ENCODE measurements around the gene HRG. TPM values are rescaled to one million over a fixed set of nuclear protein-coding genes. Genes with fewer than 3 reads are reported as not detected.

HRG gene
- total and polyA plus RNA-seq, 2 experiments from 2014 or later = not detected

GRCh38 chr3:186663361-186664118 is 2.3 kb upstream of the HRG start:
- Mint-ChIP-seq H3K36me3 (ENCODE audit: low read depth) (peaks cover 18% of the 10 kb centered on the region), H3K4me1 (peaks cover 43% of the 10 kb centered on the region), H3K9me3 (peaks cover 16% of the 10 kb centered on the region), H3K4me3 (peak overlapping the region; percentile 2; the same call in 1 of the 3 replicates), H3K27ac (peak overlapping the region; percentile 77), H3K27me3 (ENCODE audit: insufficient read depth, low read depth, poor library complexity) (peaks cover 7% of the 10 kb centered on the region)
- no peak overlapping the region for H3K4me3 ChIP-seq
- no peaks in the 10 kb centered on the region for H3K36me3 ChIP-seq (ENCODE audit: insufficient read depth)
- H3K4me1 ChIP-seq (ENCODE audit: insufficient read depth) = peaks cover 42% of the 10 kb centered on the region
- no peaks in the 10 kb centered on the region for H3F3A ChIP-seq (replicated peaks; ENCODE audit: low read depth)
- H2AFZ ChIP-seq = no peak overlapping the region
- H3K27me3 ChIP-seq (ENCODE audit: insufficient read depth) = no peaks in the 10 kb centered on the region
- TF ChIP-seq CREB1 (CRISPR knock-in tag; IDR thresholded peaks at IDR 0.05; ENCODE audit: low read depth) = no peak
- peak; percentile 63; the same call in 1 of the 2 replicates for TF ChIP-seq NANOG (IDR thresholded peaks at IDR 0.05; ENCODE audit: borderline replicate concordance)
- no peak for TF ChIP-seq CTCF (conservative IDR thresholded peaks at IDR 0.05; ENCODE audit: low read depth in 2 of 2)
- TF ChIP-seq ETS1 (IDR thresholded peaks at IDR 0.05) = no peak
- no peak for TF ChIP-seq EZH2phosphoT487 (IDR thresholded peaks at IDR 0.05; ENCODE audit: unreplicated experiment)
- TF ChIP-seq EZH2 (IDR thresholded peaks at IDR 0.05; ENCODE audit: low read depth, unreplicated experiment) = no peak
- TF ChIP-seq POLR2AphosphoS5 (IDR thresholded peaks at IDR 0.05; ENCODE audit: low read depth) = 0 out of 2 replicates have a peak, but pooled peaks have one; percentile 21
- peak; percentile 70 for ATAC-seq
- H4K20me1 ChIP-seq (replicated peaks; ENCODE audit: insufficient read depth) = no peaks in the 10 kb centered on the region
- H3K4me2 ChIP-seq = peak overlapping the region; percentile 35
- H3K9me2 ChIP-seq (ENCODE audit: insufficient read depth) = peaks cover 10% of the 10 kb centered on the region
- H3K79me2 ChIP-seq (replicated peaks; ENCODE audit: insufficient read depth) = no peaks in the 10 kb centered on the region
- peak; percentile 27 for DNase-seq (ENCODE audit: low spot score)
- peak overlapping the region; percentile 93 for H3K27ac ChIP-seq (ENCODE audit: low read depth)

- Histone ChIP-seq H3K27ac (ENCODE audit: low read depth) (peak overlapping the region; percentile 93), H3F3A (replicated peaks; ENCODE audit: low read depth) (no peaks in the 10 kb centered on the region), H4K20me1 (replicated peaks; ENCODE audit: insufficient read depth) (no peaks in the 10 kb centered on the region), H2AFZ (no peak overlapping the region), H3K9me2 (ENCODE audit: insufficient read depth) (peaks cover 12% of the 10 kb centered on the region), H3K4me3 (0 out of 2 replicates have a peak overlapping the region, but pooled peaks have one; percentile 10), H3K4me2 (peak overlapping the region; percentile 35), H3K79me2 (replicated peaks; ENCODE audit: insufficient read depth) (no peaks in the 10 kb centered on the region), H3K4me1 (ENCODE audit: insufficient read depth) (peaks cover 42% of the 10 kb centered on the region), H3K36me3 (ENCODE audit: insufficient read depth) (no peaks in the 10 kb centered on the region), H3K27me3 (ENCODE audit: insufficient read depth) (no peaks in the 10 kb centered on the region)
- H3K4me1 Mint-ChIP-seq = peaks cover 43% of the 10 kb centered on the region
- no peak overlapping the region; the same call in 2 of the 3 replicates for H3K4me3 Mint-ChIP-seq
- H3K27me3 Mint-ChIP-seq (ENCODE audit: insufficient read depth, low read depth, poor library complexity) = peaks cover 7% of the 10 kb centered on the region
- DNase-seq (ENCODE audit: low spot score) (peak; percentile 55), ATAC-seq (peak; percentile 66)
- TF ChIP-seq STAT1 (IDR thresholded peaks at IDR 0.05; ENCODE audit: unreplicated experiment) (no peak), POLR2AphosphoS5 (IDR thresholded peaks at IDR 0.05; ENCODE audit: low read depth) (no peak), REST (IDR thresholded peaks at IDR 0.05; ENCODE audit: unreplicated experiment) (no peak), ETS1 (IDR thresholded peaks at IDR 0.05) (no peak), EZH2phosphoT487 (IDR thresholded peaks at IDR 0.05; ENCODE audit: unreplicated experiment) (no peak)
- H3K9me3 Mint-ChIP-seq = peaks cover 10% of the 10 kb centered on the region
- H3K27ac Mint-ChIP-seq = peak overlapping the region; percentile 77; the same call in 1 of the 2 replicates
- H3K36me3 Mint-ChIP-seq (ENCODE audit: low read depth) = peaks cover 12% of the 10 kb centered on the region
Measured at GRCh38 chr3:186664119-186664495, 1.7 kb upstream of the HRG start.

Measured in GM23338 (cell line).